Measurements from ENCODE around the gene PIK3CG. TPM values are rescaled to one million over a fixed set of nuclear protein-coding genes. Genes with fewer than 3 reads are reported as not detected.

The PIK3CG gene
- total and polyA plus RNA-seq, 2 donors (not counting 1 experiment from before 2014, with no cell fraction given): 0.09 TPM; not detected in 1

GRCh38 chr7:106901828-106902441 lies 36.9 kb downstream of the PIK3CG start:
- H3K4me1 ChIP-seq (ENCODE audit: control insufficient read depth, extremely low read depth, insufficient read depth, low read length): no peaks in the 10 kb centered on the region
- no peaks in the 10 kb centered on the region for H3K9me3 ChIP-seq (ENCODE audit: control insufficient read depth, insufficient read depth, low read depth, low read length)
- H3K79me2 ChIP-seq (ENCODE audit: control insufficient read depth, insufficient read depth, low read length): no peaks in the 10 kb centered on the region
- H3K27me3 ChIP-seq (ENCODE audit: control insufficient read depth, insufficient read depth, low read length): no peaks in the 10 kb centered on the region
- no peak overlapping the region for H2AFZ ChIP-seq (ENCODE audit: low read length)
- H3K27ac ChIP-seq (ENCODE audit: insufficient read depth, low read length): no peak overlapping the region
- no peaks in the 10 kb centered on the region for H3K36me3 ChIP-seq (ENCODE audit: control insufficient read depth, insufficient read depth, low read length)
- TF ChIP-seq CTCF (conservative IDR thresholded peaks at IDR 0.05 in 1 of 2, IDR thresholded peaks at IDR 0.05 in 1 of 2; ENCODE audit: low read depth in 1 of 2, low read length in 2 of 2) (no peak), EZH2 (IDR thresholded peaks at IDR 0.05; ENCODE audit: low read length, missing control alignments) (no peak)
- H3K4me2 ChIP-seq (ENCODE audit: extremely low read depth, insufficient read depth, low read length): no peak overlapping the region
- no peak for DNase-seq (ENCODE audit: low read depth in 2 of 2)
- H3K9ac ChIP-seq (ENCODE audit: insufficient read depth, low read length): no peak overlapping the region
- H4K20me1 ChIP-seq (ENCODE audit: control insufficient read depth, extremely low read depth, insufficient read depth, low read length): no peaks in the 10 kb centered on the region
- no peak overlapping the region for H3K4me3 ChIP-seq (replicated peaks in 1 of 4; ENCODE audit: control extremely low read depth in 1 of 4, insufficient read depth in 1 of 4, low read depth in 3 of 4, low read length in 4 of 4)

GRCh38 chr7:106905734-106906133 lies 40.7 kb downstream of the PIK3CG start:
- no peak overlapping the region for H3K9ac ChIP-seq (ENCODE audit: insufficient read depth, low read length)
- no peak overlapping the region for H2AFZ ChIP-seq (ENCODE audit: low read length)
- H3K4me3 ChIP-seq (replicated peaks in 1 of 4; ENCODE audit: control extremely low read depth in 1 of 4, insufficient read depth in 1 of 4, low read depth in 3 of 4, low read length in 4 of 4): no peak overlapping the region
- H3K9me3 ChIP-seq (ENCODE audit: control insufficient read depth, insufficient read depth, low read depth, low read length): no peaks in the 10 kb centered on the region
- H3K27ac ChIP-seq (ENCODE audit: insufficient read depth, low read length): no peak overlapping the region
- TF ChIP-seq EZH2 (IDR thresholded peaks at IDR 0.05; ENCODE audit: low read length, missing control alignments) (no peak), CTCF (conservative IDR thresholded peaks at IDR 0.05 in 1 of 2, IDR thresholded peaks at IDR 0.05 in 1 of 2; ENCODE audit: low read depth in 1 of 2, low read length in 2 of 2) (no peak)
- H4K20me1 ChIP-seq (ENCODE audit: control insufficient read depth, extremely low read depth, insufficient read depth, low read length): no peaks in the 10 kb centered on the region
- H3K4me2 ChIP-seq (ENCODE audit: extremely low read depth, insufficient read depth, low read length): no peak overlapping the region
- no peaks in the 10 kb centered on the region for H3K27me3 ChIP-seq (ENCODE audit: control insufficient read depth, insufficient read depth, low read length)
- no peaks in the 10 kb centered on the region for H3K36me3 ChIP-seq (ENCODE audit: control insufficient read depth, insufficient read depth, low read length)
- DNase-seq (ENCODE audit: low read depth in 2 of 2): no peak
- H3K4me1 ChIP-seq (ENCODE audit: control insufficient read depth, extremely low read depth, insufficient read depth, low read length): no peaks in the 10 kb centered on the region
- no peaks in the 10 kb centered on the region for H3K79me2 ChIP-seq (ENCODE audit: control insufficient read depth, insufficient read depth, low read length)

GRCh38 chr7:106911959-106912358 lies 46.9 kb downstream of the PIK3CG start:
- no peak for DNase-seq (ENCODE audit: low read depth in 2 of 2)
- TF ChIP-seq CTCF (conservative IDR thresholded peaks at IDR 0.05 in 1 of 2, IDR thresholded peaks at IDR 0.05 in 1 of 2; ENCODE audit: low read depth in 1 of 2, low read length in 2 of 2): no peak
- no peak for TF ChIP-seq EZH2 (IDR thresholded peaks at IDR 0.05; ENCODE audit: low read length, missing control alignments)
- H3K9me3 ChIP-seq (ENCODE audit: control insufficient read depth, insufficient read depth, low read depth, low read length): no peaks in the 10 kb centered on the region

More at GRCh38 chr7:106911959-106912358, 46.9 kb downstream of the PIK3CG start:
- no peak overlapping the region for H3K4me3 ChIP-seq (replicated peaks in 1 of 4; ENCODE audit: control extremely low read depth in 1 of 4, insufficient read depth in 1 of 4, low read depth in 3 of 4, low read length in 4 of 4)
- no peak overlapping the region for H3K4me2 ChIP-seq (ENCODE audit: extremely low read depth, insufficient read depth, low read length)
- H3K4me1 ChIP-seq (ENCODE audit: control insufficient read depth, extremely low read depth, insufficient read depth, low read length): no peaks in the 10 kb centered on the region
- no peak overlapping the region for H2AFZ ChIP-seq (ENCODE audit: low read length)
- H3K27me3 ChIP-seq (ENCODE audit: control insufficient read depth, insufficient read depth, low read length): peaks cover 3% of the 10 kb centered on the region
- H3K27ac ChIP-seq (ENCODE audit: insufficient read depth, low read length): no peak overlapping the region
- no peaks in the 10 kb centered on the region for H3K36me3 ChIP-seq (ENCODE audit: control insufficient read depth, insufficient read depth, low read length)
- H3K79me2 ChIP-seq (ENCODE audit: control insufficient read depth, insufficient read depth, low read length): no peaks in the 10 kb centered on the region
- no peaks in the 10 kb centered on the region for H4K20me1 ChIP-seq (ENCODE audit: control insufficient read depth, extremely low read depth, insufficient read depth, low read length)
- no peak overlapping the region for H3K9ac ChIP-seq (ENCODE audit: insufficient read depth, low read length)

Data from fibroblast of lung (primary cell).